ENCODE results near the gene HPS3.

DNA sequence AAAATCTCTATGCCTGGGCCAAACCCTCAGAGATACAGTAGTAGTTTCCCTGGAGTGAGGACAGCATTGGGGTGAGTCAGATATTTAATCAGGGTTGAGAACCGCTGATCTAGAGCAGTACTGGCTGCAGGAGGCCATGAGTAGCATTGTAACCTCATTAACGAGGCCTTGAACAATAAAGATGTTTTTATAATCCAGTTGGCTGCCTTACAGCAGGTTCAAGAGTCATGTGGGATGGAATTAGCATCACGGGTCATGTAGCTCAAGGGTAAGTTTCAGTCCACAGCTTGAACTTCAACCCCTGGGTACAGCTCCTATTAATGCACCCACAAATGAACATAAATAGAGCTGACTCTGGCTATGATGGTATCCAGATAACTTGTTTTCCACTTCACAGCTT is 5.1 kb downstream of the HPS3 start:
- TF ChIP-seq SIN3A (IDR thresholded peaks at IDR 0.05; ENCODE audit: borderline replicate concordance, insufficient read depth, low read length) (no peak), POLR2AphosphoS5 (IDR thresholded peaks at IDR 0.05; ENCODE audit: low read depth, low read length) (no peak)
- TF ChIP-seq, protein P1, sequence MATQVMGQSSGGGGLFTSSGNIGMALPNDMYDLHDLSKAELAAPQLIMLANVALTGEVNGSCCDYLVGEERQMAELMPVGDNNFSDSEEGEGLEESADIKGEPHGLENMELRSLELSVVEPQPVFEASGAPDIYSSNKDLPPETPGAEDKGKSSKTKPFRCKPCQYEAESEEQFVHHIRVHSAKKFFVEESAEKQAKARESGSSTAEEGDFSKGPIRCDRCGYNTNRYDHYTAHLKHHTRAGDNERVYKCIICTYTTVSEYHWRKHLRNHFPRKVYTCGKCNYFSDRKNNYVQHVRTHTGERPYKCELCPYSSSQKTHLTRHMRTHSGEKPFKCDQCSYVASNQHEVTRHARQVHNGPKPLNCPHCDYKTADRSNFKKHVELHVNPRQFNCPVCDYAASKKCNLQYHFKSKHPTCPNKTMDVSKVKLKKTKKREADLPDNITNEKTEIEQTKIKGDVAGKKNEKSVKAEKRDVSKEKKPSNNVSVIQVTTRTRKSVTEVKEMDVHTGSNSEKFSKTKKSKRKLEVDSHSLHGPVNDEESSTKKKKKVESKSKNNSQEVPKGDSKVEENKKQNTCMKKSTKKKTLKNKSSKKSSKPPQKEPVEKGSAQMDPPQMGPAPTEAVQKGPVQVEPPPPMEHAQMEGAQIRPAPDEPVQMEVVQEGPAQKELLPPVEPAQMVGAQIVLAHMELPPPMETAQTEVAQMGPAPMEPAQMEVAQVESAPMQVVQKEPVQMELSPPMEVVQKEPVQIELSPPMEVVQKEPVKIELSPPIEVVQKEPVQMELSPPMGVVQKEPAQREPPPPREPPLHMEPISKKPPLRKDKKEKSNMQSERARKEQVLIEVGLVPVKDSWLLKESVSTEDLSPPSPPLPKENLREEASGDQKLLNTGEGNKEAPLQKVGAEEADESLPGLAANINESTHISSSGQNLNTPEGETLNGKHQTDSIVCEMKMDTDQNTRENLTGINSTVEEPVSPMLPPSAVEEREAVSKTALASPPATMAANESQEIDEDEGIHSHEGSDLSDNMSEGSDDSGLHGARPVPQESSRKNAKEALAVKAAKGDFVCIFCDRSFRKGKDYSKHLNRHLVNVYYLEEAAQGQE (IDR thresholded peaks at IDR 0.05; ENCODE audit: insufficient read depth in 1 of 2, low read depth in 2 of 2, low read length in 2 of 2), result no peak
